ENCODE data around the gene ENOX2.
A peak's percentile ranks its signal among the peaks of the same experiment; 100 is the strongest.

ENOX2 gene

DNA sequence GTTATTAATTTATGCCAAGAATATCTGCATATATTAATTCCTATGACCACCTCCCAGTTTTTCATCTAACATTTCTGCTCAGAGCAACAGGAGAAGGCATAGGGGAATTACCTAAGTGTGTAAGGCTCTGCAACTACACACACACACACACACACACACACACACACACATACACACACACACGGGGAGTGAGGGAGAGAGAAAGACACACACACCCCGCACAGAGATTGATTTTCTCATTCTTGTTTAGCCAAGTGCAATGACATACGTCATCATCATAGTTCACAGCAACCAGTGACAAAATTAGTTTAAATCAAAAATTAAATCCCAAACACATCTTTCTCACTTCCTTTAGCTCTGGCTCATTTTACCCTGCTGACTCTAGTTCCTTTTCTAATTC lies 298.1 kb downstream of the ENOX2 start:
- no peak overlapping the region for H2BK5ac ChIP-seq (ENCODE audit: low read depth, low read length, poor library complexity, severe bottlenecking)
- no peak overlapping the region for H4K91ac ChIP-seq (ENCODE audit: low read length)
- H3K27me3 ChIP-seq (ENCODE audit: control insufficient read depth in 1 of 2, insufficient read depth in 1 of 2, low read length in 2 of 2): peaks cover 0 to 4% of the 10 kb centered on the region in 2 experiments
- H4K8ac ChIP-seq (ENCODE audit: low read length): no peak overlapping the region
- H3K4me2 ChIP-seq (ENCODE audit: low read length, poor library complexity, severe bottlenecking): no peak overlapping the region
- no peaks in the 10 kb centered on the region for H3K9me3 ChIP-seq (ENCODE audit: control insufficient read depth, low read length)
- H3K36me3 ChIP-seq (ENCODE audit: control insufficient read depth in 1 of 2, insufficient read depth in 2 of 2, low read depth in 1 of 2, low read length in 2 of 2): no peaks in the 10 kb centered on the region
- no peak overlapping the region for H3K4ac ChIP-seq (ENCODE audit: low read depth in 1 of 2, low read length in 2 of 2)
- no peaks in the 10 kb centered on the region for H3K79me1 ChIP-seq (replicated peaks; ENCODE audit: low read length, poor library complexity, severe bottlenecking)
- H3K4me3 ChIP-seq (ENCODE audit: insufficient read depth in 1 of 2, low read depth in 1 of 2, low read length in 2 of 2): no peak overlapping the region
- H2BK12ac ChIP-seq (ENCODE audit: low read length in 2 of 2): no peak overlapping the region
- H3K27ac ChIP-seq (ENCODE audit: low read length, poor library complexity, severe bottlenecking): no peak overlapping the region
- H3K9ac ChIP-seq (ENCODE audit: low read length): no peak overlapping the region
- no peak for DNase-seq
- H3K23ac ChIP-seq (ENCODE audit: low read length in 2 of 2): no peak overlapping the region
- 78% methylated on average over 3 of the region's 3 CpGs for WGBS
- H3K18ac ChIP-seq (ENCODE audit: low read depth in 1 of 2, low read length in 2 of 2): no peak overlapping the region
- H2AFZ ChIP-seq (ENCODE audit: low read depth, low read length): no peak overlapping the region
- no peak overlapping the region for H2BK15ac ChIP-seq (ENCODE audit: low read depth, poor library complexity, severe bottlenecking)
- H2BK120ac ChIP-seq (ENCODE audit: low read depth, low read length): no peak overlapping the region
- no peak overlapping the region for H3K14ac ChIP-seq (ENCODE audit: low read length in 2 of 2)
- no peak overlapping the region for H2AK5ac ChIP-seq (ENCODE audit: low read length, severe bottlenecking)
- no peaks in the 10 kb centered on the region for H3K4me1 ChIP-seq (ENCODE audit: control insufficient read depth, insufficient read depth, low read depth, low read length)

DNA sequence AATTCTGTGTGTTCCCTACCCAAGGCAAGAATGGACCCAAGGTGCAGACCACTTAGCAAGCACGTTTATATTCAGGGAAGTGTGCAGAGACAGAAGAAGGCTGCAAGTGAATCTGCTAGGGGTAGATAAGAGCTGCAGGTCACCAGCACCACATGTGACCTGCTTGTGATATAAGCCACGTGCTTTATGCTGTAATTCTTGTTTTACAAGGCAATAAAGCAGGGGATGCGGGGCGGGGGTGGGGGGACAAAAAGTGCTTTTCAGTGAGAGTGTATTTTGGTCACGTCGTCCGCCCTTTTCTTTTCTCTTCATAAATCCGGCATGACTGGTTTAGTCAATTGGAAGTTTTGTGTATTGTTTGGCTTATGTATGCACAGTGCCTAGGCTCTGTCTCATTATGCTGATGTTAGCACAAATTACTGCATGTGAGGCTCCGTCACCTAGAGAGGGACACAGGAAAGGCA lies 308.5 kb downstream of the ENOX2 start:
- H3K9ac ChIP-seq (ENCODE audit: low read length): no peak overlapping the region
- H3K4ac ChIP-seq (ENCODE audit: low read depth in 1 of 2, low read length in 2 of 2): no peak overlapping the region
- H3K9me3 ChIP-seq (ENCODE audit: control insufficient read depth, low read length): no peaks in the 10 kb centered on the region
- no peaks in the 10 kb centered on the region for H3K4me1 ChIP-seq (ENCODE audit: control insufficient read depth, insufficient read depth, low read depth, low read length)
- no peak overlapping the region for H3K4me3 ChIP-seq (ENCODE audit: insufficient read depth in 1 of 2, low read depth in 1 of 2, low read length in 2 of 2)
- H3K79me1 ChIP-seq (replicated peaks; ENCODE audit: low read length, poor library complexity, severe bottlenecking): no peaks in the 10 kb centered on the region
- no peak overlapping the region for H3K18ac ChIP-seq (ENCODE audit: low read depth in 1 of 2, low read length in 2 of 2)
- H3K27me3 ChIP-seq (ENCODE audit: control insufficient read depth in 1 of 2, insufficient read depth in 1 of 2, low read length in 2 of 2): no peaks in the 10 kb centered on the region
- 59% methylated on average over 7 of the region's 9 CpGs for WGBS
- H2BK5ac ChIP-seq (ENCODE audit: low read depth, low read length, poor library complexity, severe bottlenecking): no peak overlapping the region
- H3K36me3 ChIP-seq (ENCODE audit: control insufficient read depth in 1 of 2, insufficient read depth in 2 of 2, low read depth in 1 of 2, low read length in 2 of 2): no peaks in the 10 kb centered on the region
- H4K91ac ChIP-seq (ENCODE audit: low read length): no peak overlapping the region
- no peak overlapping the region for H2BK15ac ChIP-seq (ENCODE audit: low read depth, poor library complexity, severe bottlenecking)
- H3K14ac ChIP-seq (ENCODE audit: low read length in 2 of 2): no peak overlapping the region
- H4K8ac ChIP-seq (ENCODE audit: low read length): no peak overlapping the region
- peak overlapping the region; percentile 42 for H2AFZ ChIP-seq (ENCODE audit: low read depth, low read length)
- H3K27ac ChIP-seq (ENCODE audit: low read length, poor library complexity, severe bottlenecking): no peak overlapping the region
- H3K23ac ChIP-seq (ENCODE audit: low read length in 2 of 2): no peak overlapping the region
- no peak overlapping the region for H2BK12ac ChIP-seq (ENCODE audit: low read length in 2 of 2)
- no peak overlapping the region for H3K4me2 ChIP-seq (ENCODE audit: low read length, poor library complexity, severe bottlenecking)
- no peak for DNase-seq
- H2AK5ac ChIP-seq (ENCODE audit: low read length, severe bottlenecking): no peak overlapping the region
- no peak overlapping the region for H2BK120ac ChIP-seq (ENCODE audit: low read depth, low read length)

DNA sequence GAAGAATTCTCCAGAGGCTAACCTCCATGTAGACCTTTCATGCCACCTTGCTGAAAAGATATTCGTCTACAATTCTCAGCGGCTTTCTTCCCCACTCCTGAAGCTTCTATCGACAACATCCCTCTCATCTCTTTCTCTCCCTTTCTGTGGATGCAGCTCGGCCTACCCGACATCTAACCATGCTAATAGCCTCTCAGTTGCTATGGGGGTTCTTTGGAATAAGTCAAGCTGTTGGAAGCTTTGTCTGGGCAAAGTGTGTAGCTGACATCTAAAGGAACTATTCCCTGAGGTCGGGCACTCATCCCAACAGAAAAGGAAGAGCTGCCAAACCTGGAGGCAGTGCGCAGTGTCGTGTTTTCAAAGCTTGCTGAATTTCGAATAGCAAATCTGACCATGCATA lies 309.1 kb downstream of the ENOX2 start:
- no peaks in the 10 kb centered on the region for H3K9me3 ChIP-seq (ENCODE audit: control insufficient read depth, low read length)
- H4K91ac ChIP-seq (ENCODE audit: low read length): no peak overlapping the region
- no peak overlapping the region for H2AK5ac ChIP-seq (ENCODE audit: low read length, severe bottlenecking)
- no peaks in the 10 kb centered on the region for H3K27me3 ChIP-seq (ENCODE audit: control insufficient read depth in 1 of 2, insufficient read depth in 1 of 2, low read length in 2 of 2)
- H3K79me1 ChIP-seq (replicated peaks; ENCODE audit: low read length, poor library complexity, severe bottlenecking): no peaks in the 10 kb centered on the region
- no peaks in the 10 kb centered on the region for H3K4me1 ChIP-seq (ENCODE audit: control insufficient read depth, insufficient read depth, low read depth, low read length)
- H3K14ac ChIP-seq (ENCODE audit: low read length in 2 of 2): no peak overlapping the region
- no peak overlapping the region for H2BK120ac ChIP-seq (ENCODE audit: low read depth, low read length)
- WGBS: 95% methylated on average over 7 of the region's 9 CpGs
- H3K4me3 ChIP-seq (ENCODE audit: insufficient read depth in 1 of 2, low read depth in 1 of 2, low read length in 2 of 2): no peak overlapping the region
- H4K8ac ChIP-seq (ENCODE audit: low read length): no peak overlapping the region
- H3K18ac ChIP-seq (ENCODE audit: low read depth in 1 of 2, low read length in 2 of 2): no peak overlapping the region
- DNase-seq: no peak
- H2BK12ac ChIP-seq (ENCODE audit: low read length in 2 of 2): no peak overlapping the region
- H3K27ac ChIP-seq (ENCODE audit: low read length, poor library complexity, severe bottlenecking): no peak overlapping the region
- H2BK5ac ChIP-seq (ENCODE audit: low read depth, low read length, poor library complexity, severe bottlenecking): no peak overlapping the region
- no peak overlapping the region for H3K23ac ChIP-seq (ENCODE audit: low read length in 2 of 2)
- H2AFZ ChIP-seq (ENCODE audit: low read depth, low read length): no peak overlapping the region
- no peak overlapping the region for H2BK15ac ChIP-seq (ENCODE audit: low read depth, poor library complexity, severe bottlenecking)
- no peak overlapping the region for H3K9ac ChIP-seq (ENCODE audit: low read length)
- H3K4ac ChIP-seq (ENCODE audit: low read depth in 1 of 2, low read length in 2 of 2): no peak overlapping the region
- no peaks in the 10 kb centered on the region for H3K36me3 ChIP-seq (ENCODE audit: control insufficient read depth in 1 of 2, insufficient read depth in 2 of 2, low read depth in 1 of 2, low read length in 2 of 2)
- H3K4me2 ChIP-seq (ENCODE audit: low read length, poor library complexity, severe bottlenecking): no peak overlapping the region

DNA sequence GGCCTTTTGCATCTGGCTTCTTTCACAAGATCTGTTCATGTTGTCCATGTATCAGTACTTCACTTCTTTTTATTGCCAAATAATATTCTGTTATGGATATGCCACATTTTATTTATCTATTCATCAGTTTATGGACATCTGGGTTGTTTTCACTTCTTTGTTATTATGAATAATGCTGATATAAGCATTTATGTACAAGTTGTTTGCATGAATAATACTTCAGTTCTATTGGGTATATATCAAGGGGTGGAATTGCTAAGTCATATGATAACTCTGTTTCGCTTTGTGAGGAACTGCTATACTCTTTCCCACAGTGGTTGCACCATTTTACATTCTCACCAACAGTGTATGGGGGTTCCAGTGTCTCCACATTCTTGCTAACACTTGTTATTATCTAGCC lies 310.8 kb downstream of the ENOX2 start:
- peak; percentile 0 for DNase-seq
- WGBS: no CpG with 5 or more reads among the region's 1 CpG
- Histone ChIP-seq H2BK12ac (ENCODE audit: low read length in 2 of 2) (no peak overlapping the region), H2AFZ (ENCODE audit: low read depth, low read length) (no peak overlapping the region), H2BK15ac (ENCODE audit: low read depth, poor library complexity, severe bottlenecking) (no peak overlapping the region), H3K27me3 (ENCODE audit: control insufficient read depth in 1 of 2, insufficient read depth in 1 of 2, low read length in 2 of 2) (no peaks in the 10 kb centered on the region), H3K36me3 (ENCODE audit: control insufficient read depth in 1 of 2, insufficient read depth in 2 of 2, low read depth in 1 of 2, low read length in 2 of 2) (no peaks in the 10 kb centered on the region), H3K23ac (ENCODE audit: low read length in 2 of 2) (no peak overlapping the region), H3K79me1 (replicated peaks; ENCODE audit: low read length, poor library complexity, severe bottlenecking) (no peaks in the 10 kb centered on the region), H2BK120ac (ENCODE audit: low read depth, low read length) (no peak overlapping the region), H3K4me3 (ENCODE audit: insufficient read depth in 1 of 2, low read depth in 1 of 2, low read length in 2 of 2) (no peak overlapping the region), H2BK5ac (ENCODE audit: low read depth, low read length, poor library complexity, severe bottlenecking) (no peak overlapping the region), H3K4me1 (ENCODE audit: control insufficient read depth, insufficient read depth, low read depth, low read length) (no peaks in the 10 kb centered on the region), H3K4ac (ENCODE audit: low read depth in 1 of 2, low read length in 2 of 2) (no peak overlapping the region), H3K9ac (ENCODE audit: low read length) (no peak overlapping the region), H3K14ac (ENCODE audit: low read length in 2 of 2) (no peak overlapping the region), H3K27ac (ENCODE audit: low read length, poor library complexity, severe bottlenecking) (no peak overlapping the region), H4K91ac (ENCODE audit: low read length) (no peak overlapping the region), H4K8ac (ENCODE audit: low read length) (no peak overlapping the region), H3K9me3 (ENCODE audit: control insufficient read depth, low read length) (no peaks in the 10 kb centered on the region), H3K4me2 (ENCODE audit: low read length, poor library complexity, severe bottlenecking) (no peak overlapping the region), H3K18ac (ENCODE audit: low read depth in 1 of 2, low read length in 2 of 2) (no peak overlapping the region), H2AK5ac (ENCODE audit: low read length, severe bottlenecking) (no peak overlapping the region)

Measured in mesenchymal stem cell (in vitro differentiated cells and primary cell).